Osteocyte (in vitro differentiated cells): ENCODE data around the gene PELI2. TPM values are rescaled to one million over a fixed set of nuclear protein-coding genes. Genes with fewer than 3 reads are reported as not detected.

Experiments
- DNase-seq: peaks from one replicate; pipeline ENCODE4 v3.0.0; 2021; ENCODE audit warnings: mixed read lengths; ENCODE audit not compliant: unreplicated experiment; ENCODE audit errors: extremely low spot score
- H3K27ac Mint-ChIP-seq: one replicate; pipeline ENCODE4 v1.8.0; 2021; ENCODE audit warnings: mild to moderate bottlenecking, mixed read lengths; ENCODE audit not compliant: unreplicated experiment
- H3K27me3 Mint-ChIP-seq: one replicate; pipeline ENCODE4 v1.8.0; 2021; ENCODE audit warnings: mixed read lengths; ENCODE audit not compliant: unreplicated experiment
- H3K36me3 Mint-ChIP-seq: one replicate; pipeline ENCODE4 v1.8.0; 2021; ENCODE audit warnings: mixed read lengths; ENCODE audit not compliant: unreplicated experiment
- H3K4me1 Mint-ChIP-seq: one replicate; pipeline ENCODE4 v1.8.0; 2021; ENCODE audit warnings: mixed read lengths; ENCODE audit not compliant: unreplicated experiment
- H3K4me3 Mint-ChIP-seq: one replicate; pipeline ENCODE4 v1.8.0; 2021; ENCODE audit warnings: mild to moderate bottlenecking, moderate library complexity, mixed read lengths; ENCODE audit not compliant: unreplicated experiment
- H3K9me3 Mint-ChIP-seq: one replicate; pipeline ENCODE4 v1.8.0; 2021; ENCODE audit warnings: mixed read lengths; ENCODE audit not compliant: unreplicated experiment
- total RNA-seq: library from RNA; stranded (reverse); gene quantifications from 2 replicates; pipeline ENCODE4 v1.2.1, GENCODE V29; 2021
- TF ChIP-seq, protein P1 (sequence below): fragments of 200-600 bp; sonication (generic); IDR thresholded peaks from 2 replicates; pipeline ENCODE4 v1.5.0; 2021; ENCODE audit warnings: antibody characterized with exemption, mild to moderate bottlenecking, moderate library complexity

The PELI2 gene
- total RNA-seq, 1 donor from 2014 or later: 15.0 TPM

DNA sequence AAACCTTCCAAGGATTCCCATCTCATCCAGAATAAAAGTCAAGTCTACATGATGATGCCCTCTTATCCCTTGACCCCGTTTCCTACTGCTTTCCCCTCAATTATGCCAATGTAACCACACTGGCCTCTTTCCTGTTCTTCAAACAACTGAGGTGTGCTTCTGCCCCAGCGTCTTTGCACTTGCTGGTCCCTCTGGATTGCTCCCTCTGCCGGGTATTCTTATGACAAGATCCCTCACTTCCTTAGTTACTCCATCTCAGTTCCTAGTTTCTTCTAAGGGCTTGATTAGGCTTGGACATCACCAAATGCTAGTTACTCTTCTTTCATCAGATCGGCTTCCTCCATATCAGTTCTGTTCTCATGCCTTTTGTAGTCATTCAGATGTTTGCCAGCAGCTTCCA, 32.7 kb upstream of the PELI2 start:
- DNase-seq: no peak
- H3K4me1 Mint-ChIP-seq: no peaks in the 10 kb centered on the region
- TF ChIP-seq, protein P1, sequence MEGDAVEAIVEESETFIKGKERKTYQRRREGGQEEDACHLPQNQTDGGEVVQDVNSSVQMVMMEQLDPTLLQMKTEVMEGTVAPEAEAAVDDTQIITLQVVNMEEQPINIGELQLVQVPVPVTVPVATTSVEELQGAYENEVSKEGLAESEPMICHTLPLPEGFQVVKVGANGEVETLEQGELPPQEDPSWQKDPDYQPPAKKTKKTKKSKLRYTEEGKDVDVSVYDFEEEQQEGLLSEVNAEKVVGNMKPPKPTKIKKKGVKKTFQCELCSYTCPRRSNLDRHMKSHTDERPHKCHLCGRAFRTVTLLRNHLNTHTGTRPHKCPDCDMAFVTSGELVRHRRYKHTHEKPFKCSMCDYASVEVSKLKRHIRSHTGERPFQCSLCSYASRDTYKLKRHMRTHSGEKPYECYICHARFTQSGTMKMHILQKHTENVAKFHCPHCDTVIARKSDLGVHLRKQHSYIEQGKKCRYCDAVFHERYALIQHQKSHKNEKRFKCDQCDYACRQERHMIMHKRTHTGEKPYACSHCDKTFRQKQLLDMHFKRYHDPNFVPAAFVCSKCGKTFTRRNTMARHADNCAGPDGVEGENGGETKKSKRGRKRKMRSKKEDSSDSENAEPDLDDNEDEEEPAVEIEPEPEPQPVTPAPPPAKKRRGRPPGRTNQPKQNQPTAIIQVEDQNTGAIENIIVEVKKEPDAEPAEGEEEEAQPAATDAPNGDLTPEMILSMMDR: no peak
- H3K36me3 Mint-ChIP-seq: no peaks in the 10 kb centered on the region
- H3K4me3 Mint-ChIP-seq: no peak overlapping the region
- H3K27ac Mint-ChIP-seq: no peak overlapping the region
- peaks cover 41% of the 10 kb centered on the region for H3K27me3 Mint-ChIP-seq
- no peaks in the 10 kb centered on the region for H3K9me3 Mint-ChIP-seq

DNA sequence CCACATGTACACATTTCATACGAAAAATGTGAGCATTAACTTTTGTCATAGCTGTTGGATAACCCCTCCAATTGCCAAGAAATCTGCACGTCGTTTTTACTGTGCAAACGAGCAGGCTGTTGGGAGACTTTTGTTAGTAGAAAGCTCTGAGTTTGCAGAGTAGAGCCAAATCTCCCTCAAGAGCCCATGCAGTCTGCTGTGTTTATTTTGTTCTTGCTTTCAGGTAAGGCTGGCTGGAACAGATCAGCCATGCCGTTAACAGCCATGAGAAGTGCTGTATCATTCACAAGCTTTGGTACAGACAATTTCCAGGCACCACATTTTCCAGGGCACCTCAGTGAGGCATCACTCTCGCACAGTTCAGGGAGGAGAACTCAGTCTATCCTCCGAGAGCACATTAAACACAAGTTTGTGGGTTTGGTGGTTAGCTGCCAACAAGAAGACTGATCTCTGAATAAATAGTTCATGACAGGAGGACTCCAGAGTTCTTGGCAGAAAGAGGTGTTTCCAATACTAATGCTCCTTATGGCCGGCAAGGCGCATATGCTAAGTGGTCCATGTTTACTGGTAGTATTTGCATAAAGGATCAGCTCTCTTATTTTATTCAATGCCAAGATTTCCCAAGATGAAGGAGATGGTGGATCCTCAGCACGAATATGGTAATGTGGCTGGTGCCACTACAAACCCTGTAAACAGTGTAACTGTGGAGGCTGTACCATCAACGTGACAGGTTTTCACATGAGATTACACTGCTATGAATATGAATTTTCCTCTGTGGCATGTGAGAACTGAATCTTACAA, 30.3 kb upstream of the PELI2 start:
- Mint-ChIP-seq H3K4me1 (no peaks in the 10 kb centered on the region), H3K4me3 (no peak overlapping the region), H3K27ac (no peak overlapping the region), H3K36me3 (no peaks in the 10 kb centered on the region), H3K27me3 (peaks cover 27% of the 10 kb centered on the region), H3K9me3 (no peaks in the 10 kb centered on the region)
- TF ChIP-seq, protein P1: no peak
- DNase-seq: no peak

DNA sequence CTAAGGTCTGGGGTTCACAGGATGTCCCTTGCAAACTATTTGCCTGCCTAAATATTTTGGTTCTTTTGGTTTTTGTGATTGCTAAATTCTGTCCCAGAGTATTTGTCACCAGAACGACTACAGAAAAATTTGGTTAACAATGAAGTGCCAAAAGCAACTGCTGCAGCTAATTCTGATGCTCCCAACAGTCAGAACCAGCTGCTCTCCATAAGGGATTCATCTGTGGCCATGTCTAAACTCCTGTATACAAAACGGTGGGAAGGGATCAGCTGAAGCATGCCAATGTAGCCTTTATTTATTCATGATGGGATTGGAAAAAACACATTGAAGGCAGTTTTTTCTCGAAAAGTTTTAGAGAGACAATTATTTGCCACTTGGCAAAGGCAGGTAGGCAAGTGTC, 29.3 kb upstream of the PELI2 start:
- DNase-seq: no peak
- Mint-ChIP-seq H3K9me3 (no peaks in the 10 kb centered on the region), H3K27ac (no peak overlapping the region), H3K36me3 (no peaks in the 10 kb centered on the region), H3K27me3 (peaks cover 21% of the 10 kb centered on the region), H3K4me3 (no peak overlapping the region), H3K4me1 (no peaks in the 10 kb centered on the region)
- TF ChIP-seq, protein P1: no peak

DNA sequence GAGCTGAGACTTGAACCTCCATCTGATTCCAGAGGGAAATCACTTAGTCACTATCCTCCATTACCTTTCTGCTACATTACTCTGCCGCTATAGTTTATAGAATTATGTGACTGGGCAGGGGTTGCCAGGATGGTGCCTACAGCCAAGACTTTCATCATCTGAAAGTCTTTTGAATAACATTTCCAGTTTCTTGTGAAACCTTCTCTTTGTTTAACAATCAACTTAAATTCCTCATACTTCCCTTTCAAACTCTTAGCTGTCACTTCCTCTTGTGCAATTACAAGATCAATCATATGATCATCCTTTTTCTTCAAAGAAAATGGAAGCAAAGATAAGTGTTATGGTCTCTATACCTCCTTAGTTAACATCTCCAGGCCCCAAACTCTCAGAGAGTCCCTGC, 25.4 kb upstream of the PELI2 start:
- no peaks in the 10 kb centered on the region for H3K4me1 Mint-ChIP-seq
- no peak overlapping the region for H3K4me3 Mint-ChIP-seq
- no peak for DNase-seq

DNA sequence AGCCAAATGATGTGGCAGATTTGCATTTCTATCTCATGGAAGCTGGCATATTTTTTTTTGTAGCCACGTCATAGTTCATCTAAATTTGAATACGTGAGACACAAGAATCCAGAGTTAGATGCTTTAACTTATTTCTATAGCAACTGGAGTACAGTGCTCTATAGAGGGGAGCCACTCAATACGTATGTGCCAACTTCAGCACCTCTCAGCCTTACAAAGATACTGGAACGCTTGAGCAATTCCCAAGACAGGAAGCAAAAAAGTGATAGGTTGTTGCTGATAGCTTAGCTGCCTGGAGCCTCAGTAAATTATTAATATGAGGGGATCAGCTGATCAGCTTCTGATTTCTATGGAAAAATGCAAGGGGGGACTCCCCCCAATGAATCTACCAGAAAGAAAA, 24.1 kb upstream of the PELI2 start:
- TF ChIP-seq, protein P1: no peak
- peaks cover 14% of the 10 kb centered on the region for H3K27me3 Mint-ChIP-seq
- H3K4me1 Mint-ChIP-seq: peaks cover under 1% of the 10 kb centered on the region

More for the DNA sequence above, 25.4 kb upstream of the PELI2 start:
- H3K9me3 Mint-ChIP-seq: no peaks in the 10 kb centered on the region
- H3K27ac Mint-ChIP-seq: no peak overlapping the region
- H3K27me3 Mint-ChIP-seq: peaks cover 15% of the 10 kb centered on the region
- TF ChIP-seq, protein P1: no peak
- no peaks in the 10 kb centered on the region for H3K36me3 Mint-ChIP-seq

More for the DNA sequence above, 24.1 kb upstream of the PELI2 start:
- Mint-ChIP-seq H3K4me3 (no peak overlapping the region), H3K27ac (no peak overlapping the region), H3K9me3 (no peaks in the 10 kb centered on the region), H3K36me3 (no peaks in the 10 kb centered on the region)
- no peak for DNase-seq
